Endodermal cell (in vitro differentiated cells): ENCODE measurements around the gene KCNK1. TPM values are rescaled to one million over a fixed set of nuclear protein-coding genes. Genes with fewer than 3 reads are reported as not detected.

ENCODE experiments used
- DNase-seq: peaks from one replicate; pipeline ENCODE4 v3.0.0-alpha.2; 2017
- H3K27ac ChIP-seq: 2 replicates; pipeline ENCODE4 v1.5.1; 2013; ENCODE audit warnings: mild to moderate bottlenecking, low read depth, low read length, moderate library complexity
- H3K27me3 ChIP-seq: 2 replicates; pipeline ENCODE4 v1.6.1; 2013; ENCODE audit warnings: mild to moderate bottlenecking, low read length, moderate library complexity; ENCODE audit not compliant: insufficient read depth, control insufficient read depth, poor library complexity, severe bottlenecking
- H3K36me3 ChIP-seq: 2 replicates; pipeline ENCODE4 v1.7.0; 2013; ENCODE audit warnings: mild to moderate bottlenecking, low read length, moderate library complexity; ENCODE audit not compliant: control insufficient read depth, insufficient read depth
- H3K4me1 ChIP-seq: one replicate; pipeline ENCODE4 v1.7.0; 2013; ENCODE audit warnings: low read length; ENCODE audit not compliant: control insufficient read depth, insufficient read depth
- H3K4me3 ChIP-seq: 2 replicates; pipeline ENCODE4 v1.5.1; 2013; ENCODE audit warnings: mild to moderate bottlenecking, low read length, moderate library complexity
- H3K9ac ChIP-seq: 2 replicates; pipeline ENCODE4 v1.6.1; 2013; ENCODE audit warnings: mild to moderate bottlenecking, low read length, moderate library complexity; ENCODE audit not compliant: poor library complexity, severe bottlenecking; ENCODE audit errors: extremely low read depth
- H3K9me3 ChIP-seq: 2 replicates; pipeline ENCODE4 v1.6.1; 2013; ENCODE audit warnings: mild to moderate bottlenecking, low read length, moderate library complexity; ENCODE audit not compliant: control insufficient read depth
- H3K27ac Mint-ChIP-seq: 2 replicates; pipeline ENCODE4 v1.8.0; 2020; ENCODE audit warnings: mixed read lengths
- H3K27me3 Mint-ChIP-seq: 2 replicates; pipeline ENCODE4 v1.8.0; 2021; ENCODE audit warnings: mild to moderate bottlenecking, mixed read lengths; ENCODE audit not compliant: insufficient read depth
- H3K36me3 Mint-ChIP-seq: 2 replicates; pipeline ENCODE4 v1.8.0; 2020; ENCODE audit warnings: low read depth, mixed read lengths
- H3K4me1 Mint-ChIP-seq: 2 replicates; pipeline ENCODE4 v1.8.0; 2020; ENCODE audit warnings: mixed read lengths
- H3K4me3 Mint-ChIP-seq: 2 replicates; pipeline ENCODE4 v1.8.0; 2020; ENCODE audit warnings: mild to moderate bottlenecking, moderate library complexity, mixed read lengths
- H3K9me3 Mint-ChIP-seq: 2 replicates; pipeline ENCODE4 v1.8.0; 2020; ENCODE audit warnings: mild to moderate bottlenecking, mixed read lengths
- WGBS, 2 experiments: methylation state at CpG; one replicate each; pipeline versions ENCODE4 v1.1.5 to v1.1.7; 2013; ENCODE audit warnings: missing lambda C conversion rate in 2 of 2, mixed read lengths in 1 of 2; ENCODE audit not compliant: insufficient coverage in 1 of 2, insufficient read length in 1 of 2; 5-methylcytosine and 5-hydroxymethylcytosine counted together
- total RNA-seq, 2 donors: library from RNA; stranded (reverse); fragmentation: NEBNext Ultra II Directional in 1 of 2; extraction: Animal tissue kit (Norgen Biotek cat#: 25700) in 1 of 2; gene quantifications; 2 replicates in 1 of 2; 3 replicates in 1 of 2; pipeline ENCODE4 v1.2.1, GENCODE V29; 2021
- TF ChIP-seq, protein P1 (sequence below): fragments of 200-600 bp; sonication (generic); conservative IDR thresholded peaks from 2 replicates; pipeline ENCODE4 v1.5.0; 2021; ENCODE audit warnings: antibody characterized with exemption, mild to moderate bottlenecking

The KCNK1 gene
- total RNA-seq, 2 donors from 2014 or later = 50.1 to 55.7 TPM

DNA sequence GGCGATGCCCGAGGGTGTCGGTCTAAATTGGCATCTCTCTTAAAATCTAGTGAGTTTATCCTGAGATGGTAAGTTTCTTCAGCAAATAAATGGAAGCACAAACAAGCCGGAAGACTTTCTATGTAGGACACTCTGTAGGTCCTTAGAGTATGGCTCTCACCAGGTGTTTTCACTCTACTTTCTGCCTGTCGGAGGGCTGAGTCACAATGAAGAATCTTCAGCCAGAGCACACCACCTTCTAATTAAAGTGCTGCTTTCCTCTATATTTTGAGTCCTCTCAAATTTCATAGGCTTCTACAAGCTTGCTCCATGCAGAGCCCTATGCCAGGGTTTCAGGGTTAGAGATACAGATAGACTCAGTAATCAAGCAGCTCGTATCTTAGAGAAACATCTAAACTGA is 27.1 kb downstream of the KCNK1 start:
- peaks cover 21% of the 10 kb centered on the region for H3K9me3 ChIP-seq
- H3K27me3 Mint-ChIP-seq = no peaks in the 10 kb centered on the region
- no peak overlapping the region for H3K4me3 Mint-ChIP-seq
- peaks cover 7% of the 10 kb centered on the region for H3K9me3 Mint-ChIP-seq
- TF ChIP-seq, protein P1, sequence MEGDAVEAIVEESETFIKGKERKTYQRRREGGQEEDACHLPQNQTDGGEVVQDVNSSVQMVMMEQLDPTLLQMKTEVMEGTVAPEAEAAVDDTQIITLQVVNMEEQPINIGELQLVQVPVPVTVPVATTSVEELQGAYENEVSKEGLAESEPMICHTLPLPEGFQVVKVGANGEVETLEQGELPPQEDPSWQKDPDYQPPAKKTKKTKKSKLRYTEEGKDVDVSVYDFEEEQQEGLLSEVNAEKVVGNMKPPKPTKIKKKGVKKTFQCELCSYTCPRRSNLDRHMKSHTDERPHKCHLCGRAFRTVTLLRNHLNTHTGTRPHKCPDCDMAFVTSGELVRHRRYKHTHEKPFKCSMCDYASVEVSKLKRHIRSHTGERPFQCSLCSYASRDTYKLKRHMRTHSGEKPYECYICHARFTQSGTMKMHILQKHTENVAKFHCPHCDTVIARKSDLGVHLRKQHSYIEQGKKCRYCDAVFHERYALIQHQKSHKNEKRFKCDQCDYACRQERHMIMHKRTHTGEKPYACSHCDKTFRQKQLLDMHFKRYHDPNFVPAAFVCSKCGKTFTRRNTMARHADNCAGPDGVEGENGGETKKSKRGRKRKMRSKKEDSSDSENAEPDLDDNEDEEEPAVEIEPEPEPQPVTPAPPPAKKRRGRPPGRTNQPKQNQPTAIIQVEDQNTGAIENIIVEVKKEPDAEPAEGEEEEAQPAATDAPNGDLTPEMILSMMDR = no peak
- peaks cover 38% of the 10 kb centered on the region for H3K36me3 ChIP-seq
- peaks cover 11% of the 10 kb centered on the region for H3K4me1 ChIP-seq
- H3K4me1 Mint-ChIP-seq = peaks cover 51% of the 10 kb centered on the region
- H3K36me3 Mint-ChIP-seq = peaks cover 83% of the 10 kb centered on the region
- H3K27ac Mint-ChIP-seq = no peak overlapping the region
- H3K4me3 ChIP-seq = no peak overlapping the region
- DNase-seq = no peak
- H3K9ac ChIP-seq = no peak overlapping the region
- no peak overlapping the region for H3K27ac ChIP-seq
- 93% methylated on average over 5 to 6 of the region's 6 CpGs for WGBS, 2 experiments
- no peaks in the 10 kb centered on the region for H3K27me3 ChIP-seq

DNA sequence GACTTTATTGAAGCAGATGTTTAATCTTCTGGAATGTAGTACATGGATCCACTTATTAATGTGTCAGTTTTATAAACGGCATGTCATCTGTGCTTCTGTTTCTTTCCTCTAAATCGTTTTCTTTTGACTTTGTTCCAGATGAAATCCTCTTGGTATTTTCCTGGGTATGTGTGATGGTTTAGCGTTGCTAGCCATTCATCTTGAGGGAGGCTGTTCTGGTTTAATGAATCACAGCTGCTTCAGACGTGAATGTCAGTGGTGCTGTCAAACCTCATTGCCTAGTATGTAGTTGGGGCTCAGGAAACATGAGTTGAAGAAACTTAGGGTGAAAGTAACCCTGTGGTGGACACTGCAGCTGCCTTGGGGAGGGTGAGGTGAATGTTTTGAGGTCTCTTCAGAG is 33.2 kb downstream of the KCNK1 start:
- H3K36me3 Mint-ChIP-seq = peaks cover 69% of the 10 kb centered on the region
- DNase-seq = no peak
- peaks cover 10% of the 10 kb centered on the region for H3K9me3 Mint-ChIP-seq

DNA sequence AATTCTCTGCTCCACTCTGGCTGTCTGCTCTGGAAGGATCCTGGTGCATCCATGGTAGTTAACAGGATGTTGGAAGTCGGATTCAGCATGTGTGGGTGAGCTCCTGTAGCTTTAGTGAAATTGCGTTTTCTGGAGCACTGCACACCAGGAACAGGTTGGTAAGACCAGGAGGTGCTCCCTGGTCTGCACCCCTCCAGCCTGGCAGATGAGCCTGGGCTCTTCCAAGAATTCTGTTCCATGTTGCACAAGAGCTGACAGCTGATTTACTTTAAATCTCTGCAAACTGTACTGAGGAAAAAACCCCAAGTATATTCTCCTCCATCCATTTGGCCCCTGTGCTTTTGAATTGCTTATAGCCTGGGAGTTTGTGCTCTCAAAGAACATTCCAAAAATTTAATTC is 33.7 kb downstream of the KCNK1 start:
- H3K36me3 ChIP-seq = peaks cover 38% of the 10 kb centered on the region
- WGBS, 2 experiments = 90 to 100% methylated on average over 2 of the region's 2 CpGs
- Mint-ChIP-seq H3K36me3 (peaks cover 67% of the 10 kb centered on the region), H3K27ac (no peak overlapping the region), H3K27me3 (no peaks in the 10 kb centered on the region), H3K4me1 (peaks cover 39% of the 10 kb centered on the region), H3K9me3 (peaks cover 10% of the 10 kb centered on the region), H3K4me3 (no peak overlapping the region)
- H3K27ac ChIP-seq = no peak overlapping the region
- no peak overlapping the region for H3K4me3 ChIP-seq
- no peak overlapping the region for H3K9ac ChIP-seq
- H3K27me3 ChIP-seq = no peaks in the 10 kb centered on the region
- no peak for DNase-seq
- peaks cover 8% of the 10 kb centered on the region for H3K4me1 ChIP-seq
- peaks cover 45% of the 10 kb centered on the region for H3K9me3 ChIP-seq
- TF ChIP-seq, protein P1 = no peak

More for the DNA sequence above, 33.2 kb downstream of the KCNK1 start:
- Histone ChIP-seq H3K4me1 (peaks cover 8% of the 10 kb centered on the region), H3K9ac (no peak overlapping the region), H3K36me3 (peaks cover 36% of the 10 kb centered on the region), H3K4me3 (no peak overlapping the region), H3K9me3 (peaks cover 45% of the 10 kb centered on the region), H3K27me3 (no peaks in the 10 kb centered on the region), H3K27ac (no peak overlapping the region)
- 87 to 91% methylated on average over 3 to 4 of the region's 4 CpGs for WGBS, 2 experiments
- Mint-ChIP-seq H3K27me3 (no peaks in the 10 kb centered on the region), H3K4me1 (peaks cover 37% of the 10 kb centered on the region), H3K27ac (no peak overlapping the region), H3K4me3 (no peak overlapping the region)
- TF ChIP-seq, protein P1 = no peak
